CD1c-positive myeloid dendritic cell (primary cell): Measurements from ENCODE around the gene ST6GALNAC3.
A peak's percentile ranks its signal among the peaks of the same experiment; 100 is the strongest.

Source experiments
- DNase-seq: peaks from one replicate; pipeline ENCODE4 v3.0.0-alpha.2; 2016; ENCODE audit errors: extremely low spot score

The ST6GALNAC3 gene

GRCh38 chr1:76142771-76143540, 68.4 kb downstream of the ST6GALNAC3 start:
- DNase-seq, result no peak

GRCh38 chr1:76144247-76144646, 69.7 kb downstream of the ST6GALNAC3 start:
- no peak for DNase-seq

- DNase-seq, result no peak
Observed at GRCh38 chr1:76145332-76145731, 70.8 kb downstream of the ST6GALNAC3 start.

- no peak for DNase-seq
Observed at GRCh38 chr1:76146184-76146583, 71.6 kb downstream of the ST6GALNAC3 start.

- DNase-seq, result no peak
Observed at GRCh38 chr1:76147917-76148316, 73.4 kb downstream of the ST6GALNAC3 start.

GRCh38 chr1:76148460-76148859, 73.9 kb downstream of the ST6GALNAC3 start:
- no peak for DNase-seq

GRCh38 chr1:76153841-76154205, 79.3 kb downstream of the ST6GALNAC3 start:
- DNase-seq, result no peak

GRCh38 chr1:76154206-76154956, 79.8 kb downstream of the ST6GALNAC3 start:
- DNase-seq, result peak; percentile 87

- no peak for DNase-seq
Observed at GRCh38 chr1:76156987-76157386, 82.4 kb downstream of the ST6GALNAC3 start.

- no peak for DNase-seq
Observed at GRCh38 chr1:76158126-76158525, 83.6 kb downstream of the ST6GALNAC3 start.

- no peak for DNase-seq
Observed at GRCh38 chr1:76160225-76160624, 85.7 kb downstream of the ST6GALNAC3 start.

GRCh38 chr1:76161451-76161850, 86.9 kb downstream of the ST6GALNAC3 start:
- no peak for DNase-seq

GRCh38 chr1:76162254-76162653, 87.7 kb downstream of the ST6GALNAC3 start:
- no peak for DNase-seq

- DNase-seq, result no peak
Observed at GRCh38 chr1:76164165-76164564, 89.6 kb downstream of the ST6GALNAC3 start.

- DNase-seq, result no peak
Observed at GRCh38 chr1:76170084-76170483, 95.5 kb downstream of the ST6GALNAC3 start.

- no peak for DNase-seq
Observed at GRCh38 chr1:76170513-76170912, 96.0 kb downstream of the ST6GALNAC3 start.

GRCh38 chr1:76176000-76176399, 101.5 kb downstream of the ST6GALNAC3 start:
- DNase-seq, result no peak

GRCh38 chr1:76177615-76178014, 103.1 kb downstream of the ST6GALNAC3 start:
- no peak for DNase-seq

GRCh38 chr1:76179219-76179698, 104.7 kb downstream of the ST6GALNAC3 start:
- DNase-seq, result no peak

- no peak for DNase-seq
Observed at GRCh38 chr1:76185207-76185606, 110.7 kb downstream of the ST6GALNAC3 start.

- DNase-seq, result no peak
Observed at GRCh38 chr1:76186554-76187170, 112.1 kb downstream of the ST6GALNAC3 start.

GRCh38 chr1:76187436-76187835, 112.9 kb downstream of the ST6GALNAC3 start:
- DNase-seq, result no peak

GRCh38 chr1:76189310-76189709, 114.8 kb downstream of the ST6GALNAC3 start:
- DNase-seq, result no peak
